Measurements from ENCODE around the gene MBNL1.
A peak's percentile ranks its signal among the peaks of the same experiment; 100 is the strongest.

MBNL1 gene

GRCh38 chr3:152295344-152295743 is 26.6 kb downstream of the MBNL1 start:
- Mint-ChIP-seq H3K36me3 (ENCODE audit: low read depth) (peaks cover 11% of the 10 kb centered on the region), H3K27ac (no peak overlapping the region), H3K9me3 (no peaks in the 10 kb centered on the region), H3K27me3 (ENCODE audit: low read depth, poor library complexity) (no peaks in the 10 kb centered on the region), H3K4me1 (peaks cover 9% of the 10 kb centered on the region), H3K4me3 (no peak overlapping the region)
- TF ChIP-seq CTCF (IDR thresholded peaks at IDR 0.05): no peak
- no peak for DNase-seq

- peak overlapping the region; percentile 3 for H3K27ac Mint-ChIP-seq
- H3K36me3 Mint-ChIP-seq (ENCODE audit: low read depth): peaks cover 14% of the 10 kb centered on the region
- H3K4me3 Mint-ChIP-seq: no peak overlapping the region
- no peak for DNase-seq
- H3K4me1 Mint-ChIP-seq: peaks cover 9% of the 10 kb centered on the region
- H3K9me3 Mint-ChIP-seq: no peaks in the 10 kb centered on the region
- no peaks in the 10 kb centered on the region for H3K27me3 Mint-ChIP-seq (ENCODE audit: low read depth, poor library complexity)
- no peak for TF ChIP-seq CTCF (IDR thresholded peaks at IDR 0.05)
Measured at GRCh38 chr3:152295806-152296205, 27.1 kb downstream of the MBNL1 start.

GRCh38 chr3:152296382-152296781 is 27.7 kb downstream of the MBNL1 start:
- Mint-ChIP-seq H3K4me3 (no peak overlapping the region), H3K36me3 (ENCODE audit: low read depth) (peaks cover 14% of the 10 kb centered on the region), H3K4me1 (peaks cover 9% of the 10 kb centered on the region), H3K27me3 (ENCODE audit: low read depth, poor library complexity) (no peaks in the 10 kb centered on the region), H3K27ac (peak overlapping the region; percentile 3), H3K9me3 (no peaks in the 10 kb centered on the region)
- no peak for TF ChIP-seq CTCF (IDR thresholded peaks at IDR 0.05)
- DNase-seq: no peak

GRCh38 chr3:152296971-152297370 is 28.2 kb downstream of the MBNL1 start:
- no peaks in the 10 kb centered on the region for H3K9me3 Mint-ChIP-seq
- peaks cover 9% of the 10 kb centered on the region for H3K4me1 Mint-ChIP-seq
- H3K27me3 Mint-ChIP-seq (ENCODE audit: low read depth, poor library complexity): no peaks in the 10 kb centered on the region
- DNase-seq: no peak
- no peak for TF ChIP-seq CTCF (IDR thresholded peaks at IDR 0.05)
- H3K4me3 Mint-ChIP-seq: no peak overlapping the region
- H3K27ac Mint-ChIP-seq: no peak overlapping the region
- peaks cover 14% of the 10 kb centered on the region for H3K36me3 Mint-ChIP-seq (ENCODE audit: low read depth)

GRCh38 chr3:152298393-152299248 is 29.9 kb downstream of the MBNL1 start:
- no peak for TF ChIP-seq CTCF (IDR thresholded peaks at IDR 0.05)
- no peak for DNase-seq
- Mint-ChIP-seq H3K4me1 (peaks cover 9% of the 10 kb centered on the region), H3K36me3 (ENCODE audit: low read depth) (peaks cover 14% of the 10 kb centered on the region), H3K27me3 (ENCODE audit: low read depth, poor library complexity) (no peaks in the 10 kb centered on the region), H3K9me3 (no peaks in the 10 kb centered on the region), H3K4me3 (no peak overlapping the region), H3K27ac (peak overlapping the region; percentile 78)

Measured in nephron progenitor cell (in vitro differentiated cells).